Liver (tissue), 9 donors: ENCODE measurements around the gene EMD. TPM values are rescaled to one million over a fixed set of nuclear protein-coding genes. Genes with fewer than 3 reads are reported as not detected.

Experiments
- DNase-seq: peaks from one replicate; pipeline ENCODE4 v3.0.0-alpha.2; 2017; ENCODE audit warnings: low spot score
- H3K27ac ChIP-seq, 2 donors: one replicate each; pipeline ENCODE4 v1.7.0; 2013; ENCODE audit warnings: inconsistent platforms in 2 of 2, low read length in 2 of 2, control low read depth in 1 of 2, low read depth in 1 of 2, mild to moderate bottlenecking in 1 of 2
- H3K27me3 ChIP-seq, 4 donors: one replicate each; pipeline versions ENCODE4 v1.6.1 to v1.7.0; 2013; ENCODE audit warnings: low read length in 3 of 4, inconsistent platforms in 1 of 4, mild to moderate bottlenecking in 1 of 4, moderate library complexity in 1 of 4; ENCODE audit not compliant: control insufficient read depth in 4 of 4, insufficient read depth in 4 of 4
- H3K36me3 ChIP-seq, 4 donors: one replicate each; pipeline versions ENCODE4 v1.6.1 to v1.7.0; 2013; ENCODE audit warnings: low read length in 3 of 4, mild to moderate bottlenecking in 3 of 4, low read depth in 1 of 4, moderate library complexity in 1 of 4; ENCODE audit not compliant: control insufficient read depth in 4 of 4, insufficient read depth in 3 of 4
- H3K4me1 ChIP-seq, 4 donors: one replicate each; pipeline versions ENCODE4 v1.6.1 to v1.7.0; 2013; ENCODE audit warnings: low read length in 3 of 4, mild to moderate bottlenecking in 3 of 4, moderate library complexity in 1 of 4; ENCODE audit not compliant: control insufficient read depth in 4 of 4, insufficient read depth in 4 of 4
- H3K4me3 ChIP-seq, 3 donors: one replicate each; pipeline versions ENCODE4 v1.6.1 to v1.7.0; 2013; ENCODE audit warnings: low read length in 3 of 3, control low read depth in 1 of 3, low read depth in 1 of 3, mild to moderate bottlenecking in 1 of 3
- H3K9ac ChIP-seq, 2 donors: one replicate each; pipeline ENCODE4 v1.7.0; 2013; ENCODE audit warnings: low read length in 2 of 2, mild to moderate bottlenecking in 2 of 2, moderate library complexity in 2 of 2, control low read depth in 1 of 2, low read depth in 1 of 2
- H3K9me3 ChIP-seq, 4 donors: one replicate each; pipeline versions ENCODE4 v1.6.1 to v1.7.0; 2013; ENCODE audit warnings: low read length in 3 of 4; ENCODE audit not compliant: control insufficient read depth in 4 of 4
- ATF3 ChIP-seq: IDR thresholded peaks from 2 replicates; pipeline ENCODE4 v1.6.1; 2016; ENCODE audit warnings: antibody characterized with exemption
- CTCF ChIP-seq: fragments of 150-350 bp; IDR thresholded peaks from 2 replicates; pipeline ENCODE4 v1.5.1; 2017; ENCODE audit warnings: improper control_type of control experiment, low read depth, low read length; ENCODE audit not compliant: missing input control
- EGR1 ChIP-seq, 2 donors: IDR thresholded peaks; 2 replicates each; pipeline ENCODE4 v1.6.1; 2016 to 2018; ENCODE audit warnings: antibody characterized with exemption in 2 of 2, low read depth in 2 of 2
- FOXA2 ChIP-seq: IDR thresholded peaks from 2 replicates; pipeline ENCODE4 v1.6.1; 2016; ENCODE audit warnings: antibody characterized with exemption
- GABPA ChIP-seq, 2 donors: IDR thresholded peaks in 1 of 2; conservative IDR thresholded peaks in 1 of 2; 2 replicates each; pipeline ENCODE4 v1.6.1; 2016; ENCODE audit warnings: antibody characterized with exemption in 2 of 2, mild to moderate bottlenecking in 1 of 2, moderate library complexity in 1 of 2
- HNF4A ChIP-seq, 2 donors: conservative IDR thresholded peaks; 2 replicates each; pipeline ENCODE4 v1.6.1; 2016; ENCODE audit warnings: antibody characterized with exemption in 2 of 2, mild to moderate bottlenecking in 2 of 2
- JUND ChIP-seq, 2 donors: IDR thresholded peaks; 2 replicates each; pipeline ENCODE4 v1.6.1; 2016; ENCODE audit warnings: antibody characterized with exemption in 2 of 2
- NR2F2 ChIP-seq: IDR thresholded peaks from 2 replicates; pipeline ENCODE4 v1.6.1; 2016; ENCODE audit warnings: antibody characterized with exemption
- RAD21 ChIP-seq, 2 donors: IDR thresholded peaks; 2 replicates each; pipeline ENCODE4 v1.6.1; 2016; ENCODE audit warnings: antibody characterized with exemption in 2 of 2, mild to moderate bottlenecking in 2 of 2
- REST ChIP-seq: IDR thresholded peaks from 2 replicates; pipeline ENCODE4 v1.6.1; 2016; ENCODE audit warnings: antibody characterized with exemption, mild to moderate bottlenecking
- RXRA ChIP-seq, 2 donors: IDR thresholded peaks; 2 replicates each; pipeline ENCODE4 v1.6.1; 2017 to 2018; ENCODE audit warnings: antibody characterized with exemption in 2 of 2, mild to moderate bottlenecking in 1 of 2
- TAF1 ChIP-seq: conservative IDR thresholded peaks from 2 replicates; pipeline ENCODE4 v1.6.1; 2016; ENCODE audit warnings: antibody characterized with exemption, mild to moderate bottlenecking
- YY1 ChIP-seq: IDR thresholded peaks from 2 replicates; pipeline ENCODE4 v1.6.1; 2016; ENCODE audit warnings: antibody characterized with exemption, mild to moderate bottlenecking
- ZBTB33 ChIP-seq: IDR thresholded peaks from 2 replicates; pipeline ENCODE4 v1.6.1; 2016; ENCODE audit warnings: antibody characterized with exemption
- WGBS: extraction: QIAGEN DNeasy Blood & Tissue Kit; methylation state at CpG from one replicate; pipeline ENCODE4 v1.1.7; 2013; 5-methylcytosine and 5-hydroxymethylcytosine counted together
- polyA plus RNA-seq, 2 donors: library from polyadenylated mRNA; stranded (reverse) in 1 of 2; unstranded in 1 of 2; fragments of 200-250 nt in 1 of 2; fragments of >200 nt in 1 of 2; fragmentation: Nextera tagmentation in 1 of 2; extraction: Ambion mirVana in 1 of 2; gene quantifications; one replicate each; pipeline versions ENCODE4 v1.2.1 to v1.2.3, GENCODE V29; 2013 to 2015
- total RNA-seq, 2 donors: library from RNA; depleted of rRNA; stranded (reverse); fragments of >200 nt; gene quantifications; one replicate each; pipeline ENCODE4 v1.2.3, GENCODE V29; 2014
- donor health status: healthy.
- donor health status: healthy.
- donor health status: healthy.
- donor health status: healthy.
- donor health status: healthy.

Gene EMD
- total and polyA plus RNA-seq, 4 donors: 11.6 to 38.0 (median 17.0) TPM

GRCh38 chrX:154383359-154384283 is 4.5 kb downstream of the EMD start:
- no peak for DNase-seq
- H3K9me3 ChIP-seq: no peaks in the 10 kb centered on the region
- no peak for TF ChIP-seq EGR1 (IDR thresholded peaks at IDR 0.05; ENCODE audit: low read depth in 2 of 2)
- no peak for TF ChIP-seq GABPA (IDR thresholded peaks at IDR 0.05 in 1 of 2, conservative IDR thresholded peaks at IDR 0.05 in 1 of 2)
- no peak for TF ChIP-seq YY1
- no peak for TF ChIP-seq ATF3
- TF ChIP-seq HNF4A (conservative IDR thresholded peaks at IDR 0.05): no peak
- TF ChIP-seq TAF1: no peak
- no peak for TF ChIP-seq RXRA (IDR thresholded peaks at IDR 0.05)
- no peak for TF ChIP-seq REST
- no peak for TF ChIP-seq CTCF
- TF ChIP-seq RAD21 (IDR thresholded peaks at IDR 0.05): no peak
- TF ChIP-seq NR2F2: no peak
- no peak for TF ChIP-seq ZBTB33
- TF ChIP-seq FOXA2: no peak
- TF ChIP-seq JUND (IDR thresholded peaks at IDR 0.05): no peak
- no peaks in the 10 kb centered on the region for H3K36me3 ChIP-seq
- H3K4me3 ChIP-seq: no peak overlapping the region
- peaks cover 3 to 8% (median 7%) of the 10 kb centered on the region in 4 donors for H3K4me1 ChIP-seq
- H3K27ac ChIP-seq: no peak overlapping the region
- no peak overlapping the region for H3K9ac ChIP-seq
- no peaks in the 10 kb centered on the region for H3K27me3 ChIP-seq
- WGBS: 74% methylated on average over 14 of the region's 14 CpGs
